Karpas-422 (cell line): ENCODE results near the gene TPCN2. TPM values are rescaled to one million over a fixed set of nuclear protein-coding genes. Genes with fewer than 3 reads are reported as not detected.
A peak's percentile ranks its signal among the peaks of the same experiment; 100 is the strongest.

ENCODE experiments used
- DNase-seq: peaks from one replicate; pipeline ENCODE4 v3.0.0-alpha.2; 2015
- H2AFZ ChIP-seq: fragments of 200-600 bp; sonication (generic); 2 replicates; pipeline ENCODE4 v1.6.1; 2014; ENCODE audit warnings: antibody characterized with exemption, low read length, mixed read lengths
- H3K27ac ChIP-seq: fragments of 200-600 bp; sonication (generic); 2 replicates; pipeline ENCODE4 v1.5.1; 2014; ENCODE audit warnings: mild to moderate bottlenecking, low read length, moderate library complexity
- H3K27me3 ChIP-seq: fragments of 200-600 bp; sonication (generic); 2 replicates; pipeline ENCODE4 v1.6.1; 2014; ENCODE audit warnings: low read length, mixed read lengths
- H3K36me3 ChIP-seq: fragments of 200-600 bp; sonication (generic); 2 replicates; pipeline ENCODE4 v1.6.1; 2014; ENCODE audit warnings: low read length, mixed read lengths; ENCODE audit not compliant: insufficient read depth
- H3K4me1 ChIP-seq: fragments of 200-600 bp; sonication (generic); 2 replicates; pipeline ENCODE4 v1.6.1; 2014; ENCODE audit warnings: mild to moderate bottlenecking, low read length, mixed read lengths
- H3K4me2 ChIP-seq: fragments of 200-600 bp; sonication (generic); 2 replicates; pipeline ENCODE4 v1.6.1; 2014; ENCODE audit warnings: low read length, low read depth, mild to moderate bottlenecking; ENCODE audit not compliant: poor library complexity, severe bottlenecking
- H3K4me3 ChIP-seq: fragments of 200-600 bp; sonication (generic); 2 replicates; pipeline ENCODE4 v1.5.1; 2014; ENCODE audit warnings: mild to moderate bottlenecking, antibody characterized with exemption, low read length, mixed read lengths
- H3K79me2 ChIP-seq: fragments of 200-600 bp; sonication (generic); 2 replicates; pipeline ENCODE4 v1.6.1; 2014; ENCODE audit warnings: mild to moderate bottlenecking, low read length, mixed read lengths
- H3K9ac ChIP-seq: fragments of 200-600 bp; sonication (generic); 2 replicates; pipeline ENCODE4 v1.6.0; 2014; ENCODE audit warnings: low read length
- H3K9me2 ChIP-seq: fragments of 200-600 bp; sonication (generic), shearing (Covaris generic); replicated peaks from 2 replicates; pipeline ENCODE4 v1.6.0; 2014; ENCODE audit warnings: mild to moderate bottlenecking, low read length, moderate library complexity; ENCODE audit not compliant: insufficient read depth
- H3K9me3 ChIP-seq: fragments of 300-700, 200-600 bp; sonication (generic); 2 replicates; pipeline ENCODE4 v1.6.1; 2014; ENCODE audit warnings: low read length, mixed read lengths
- H4K20me1 ChIP-seq: fragments of 200-600 bp; sonication (generic); 2 replicates; pipeline ENCODE4 v1.6.1; 2014; ENCODE audit warnings: mild to moderate bottlenecking, antibody characterized with exemption, low read length, low read depth; ENCODE audit not compliant: insufficient read depth
- total RNA-seq: library from RNA; depleted of rRNA; stranded (reverse); fragments of >200 nt; shearing (Covaris generic); gene quantifications from 2 replicates; pipeline ENCODE4 v1.2.3, GENCODE V29; 2014; ENCODE audit warnings: low replicate concordance

Gene TPCN2
- total RNA-seq, 1 experiment from 2014 or later, result 37.6 TPM

DNA sequence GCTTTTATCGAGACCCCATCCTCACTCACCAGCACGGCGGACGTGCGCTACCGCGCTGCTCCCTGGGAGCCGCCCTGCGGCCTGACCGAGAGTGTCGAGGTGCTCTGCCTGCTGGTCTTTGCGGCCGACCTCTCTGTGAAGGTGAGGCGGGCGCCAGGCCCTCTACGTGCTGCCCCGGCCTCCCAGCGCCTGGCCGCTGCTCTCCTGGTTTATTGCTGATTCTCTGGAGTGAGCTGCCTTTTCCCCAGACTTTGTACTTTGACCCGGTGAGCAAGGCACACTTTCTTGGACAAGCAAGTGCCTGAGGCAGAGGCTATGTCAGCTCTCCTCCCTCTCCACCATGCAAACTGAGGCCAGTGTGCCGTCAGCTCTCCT is 6.5 kb downstream of the TPCN2 start:
- H3K4me2 ChIP-seq, result peak overlapping the region; percentile 86

DNA sequence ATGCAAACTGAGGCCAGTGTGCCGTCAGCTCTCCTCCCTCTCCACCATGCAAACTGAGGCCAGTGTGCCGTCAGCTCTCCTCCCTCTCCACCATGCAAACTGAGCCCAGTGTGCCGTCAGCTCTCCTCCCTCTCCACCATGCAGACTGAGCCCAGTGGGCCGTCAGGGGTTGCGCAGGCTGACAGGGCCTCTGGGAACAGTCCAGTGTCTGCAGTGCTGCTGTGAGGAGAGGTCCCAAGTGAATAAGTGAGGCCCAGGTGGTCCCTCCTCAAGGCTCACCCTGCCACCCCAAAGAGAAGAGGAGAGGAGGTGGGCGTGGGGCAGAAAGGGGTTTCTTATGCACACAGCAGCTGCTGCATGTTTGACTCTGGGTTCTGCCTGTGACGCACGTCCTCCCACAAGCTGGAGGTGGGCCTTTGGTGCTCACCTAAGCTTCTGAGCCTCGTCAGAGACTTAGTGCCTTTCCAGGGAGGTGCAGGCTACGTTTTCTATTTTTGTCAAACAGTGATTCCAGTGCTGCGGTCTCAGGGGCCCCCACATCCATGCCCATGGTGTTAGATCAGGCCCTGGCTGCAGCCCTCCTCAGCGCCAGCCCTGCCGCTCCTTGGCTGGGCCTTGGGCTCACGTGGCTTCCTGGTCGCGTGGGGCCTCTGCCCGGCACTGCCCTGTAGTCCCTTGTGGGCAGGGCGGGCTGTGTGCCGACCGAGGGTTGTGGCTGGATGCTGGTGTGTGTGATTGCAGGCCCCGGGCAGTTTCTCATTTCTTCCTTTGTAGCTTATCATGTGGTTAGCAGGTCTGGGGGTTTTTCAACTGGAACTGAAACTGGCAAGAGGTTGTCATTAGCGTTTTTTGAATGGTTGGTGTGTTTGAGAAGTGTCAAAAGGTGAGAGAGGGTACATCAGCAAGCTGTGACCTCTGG is 7.1 kb downstream of the TPCN2 start:
- Histone ChIP-seq H4K20me1 (peaks cover 37% of the 10 kb centered on the region; the same call in 1 of the 2 replicates), H2AFZ (no peak overlapping the region), H3K27me3 (no peaks in the 10 kb centered on the region), H3K4me2 (peak overlapping the region; percentile 86), H3K36me3 (peaks cover 25% of the 10 kb centered on the region), H3K9me2 (no peaks in the 10 kb centered on the region), H3K4me3 (peak overlapping the region; percentile 59), H3K79me2 (peaks cover 76% of the 10 kb centered on the region), H3K9me3 (no peaks in the 10 kb centered on the region), H3K9ac (peak overlapping the region; percentile 83), H3K27ac (peak overlapping the region; percentile 96), H3K4me1 (peaks cover 83% of the 10 kb centered on the region)
- DNase-seq, result peak; percentile 92

More for the DNA sequence above, 6.5 kb downstream of the TPCN2 start:
- Histone ChIP-seq H3K27me3 (no peaks in the 10 kb centered on the region), H3K79me2 (peaks cover 74% of the 10 kb centered on the region), H3K9me2 (no peaks in the 10 kb centered on the region), H3K9me3 (no peaks in the 10 kb centered on the region), H3K4me3 (peak overlapping the region; percentile 77), H3K27ac (peak overlapping the region; percentile 96), H4K20me1 (peaks cover 31% of the 10 kb centered on the region; the same call in 1 of the 2 replicates), H3K4me1 (peaks cover 83% of the 10 kb centered on the region), H3K9ac (peak overlapping the region; percentile 91), H2AFZ (no peak overlapping the region), H3K36me3 (peaks cover 25% of the 10 kb centered on the region)
- DNase-seq, result peak; percentile 63

- DNase-seq, result no peak
- H3K4me3 ChIP-seq, result no peak overlapping the region
- H3K79me2 ChIP-seq, result peaks cover 82% of the 10 kb centered on the region
- peaks cover 25% of the 10 kb centered on the region for H3K36me3 ChIP-seq
- peaks cover 47% of the 10 kb centered on the region; the same call in 1 of the 2 replicates for H4K20me1 ChIP-seq
- H3K27me3 ChIP-seq, result no peaks in the 10 kb centered on the region
- H3K9ac ChIP-seq, result no peak overlapping the region; the same call in 1 of the 2 replicates
- H3K9me3 ChIP-seq, result no peaks in the 10 kb centered on the region
- no peaks in the 10 kb centered on the region for H3K9me2 ChIP-seq
- H3K27ac ChIP-seq, result peak overlapping the region; percentile 96
- no peak overlapping the region for H3K4me2 ChIP-seq
- H2AFZ ChIP-seq, result no peak overlapping the region
- H3K4me1 ChIP-seq, result peaks cover 75% of the 10 kb centered on the region
Observed at GRCh38 chr11:69057236-69057635, 8.5 kb downstream of the TPCN2 start.

DNA sequence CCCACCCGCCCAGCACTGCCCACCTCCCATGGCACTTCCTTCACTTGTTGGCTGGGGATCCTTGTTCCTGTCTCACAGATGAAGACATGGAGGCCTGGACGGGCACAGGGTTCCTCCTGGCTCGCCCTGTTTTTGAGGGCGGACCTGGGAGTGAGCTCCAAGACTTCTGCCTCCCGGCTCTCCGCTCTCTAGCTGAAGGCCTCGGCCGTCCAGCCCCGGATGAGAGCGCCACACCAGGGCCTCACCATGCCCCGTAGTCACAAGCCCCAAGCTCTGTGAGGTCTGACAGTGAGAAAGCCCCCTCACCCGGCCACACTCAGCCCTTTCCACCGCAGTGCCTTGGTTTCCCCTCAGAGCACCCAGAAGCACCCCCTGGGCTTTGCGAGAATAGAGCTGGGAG is 9.1 kb downstream of the TPCN2 start:
- H3K27ac ChIP-seq, result no peak overlapping the region
- H3K9me2 ChIP-seq, result no peaks in the 10 kb centered on the region
- peaks cover 25% of the 10 kb centered on the region for H3K36me3 ChIP-seq
- H3K27me3 ChIP-seq, result no peaks in the 10 kb centered on the region
- H3K4me2 ChIP-seq, result no peak overlapping the region
- peaks cover 69% of the 10 kb centered on the region for H3K4me1 ChIP-seq
- no peak overlapping the region for H2AFZ ChIP-seq
- no peaks in the 10 kb centered on the region for H3K9me3 ChIP-seq
- peaks cover 86% of the 10 kb centered on the region for H3K79me2 ChIP-seq
- DNase-seq, result no peak
- H3K9ac ChIP-seq, result no peak overlapping the region
- no peak overlapping the region for H3K4me3 ChIP-seq
- peaks cover 52% of the 10 kb centered on the region; the same call in 1 of the 2 replicates for H4K20me1 ChIP-seq

- no peaks in the 10 kb centered on the region for H3K9me3 ChIP-seq
- no peak overlapping the region for H2AFZ ChIP-seq
- no peak overlapping the region for H3K9ac ChIP-seq
- no peak overlapping the region for H3K4me2 ChIP-seq
- peaks cover 60% of the 10 kb centered on the region for H3K4me1 ChIP-seq
- no peaks in the 10 kb centered on the region for H3K27me3 ChIP-seq
- H3K4me3 ChIP-seq, result no peak overlapping the region
- DNase-seq, result no peak
- H3K36me3 ChIP-seq, result peaks cover 25% of the 10 kb centered on the region
- H3K9me2 ChIP-seq, result no peaks in the 10 kb centered on the region
- H3K27ac ChIP-seq, result no peak overlapping the region
- H3K79me2 ChIP-seq, result peaks cover 86% of the 10 kb centered on the region
- H4K20me1 ChIP-seq, result peaks cover 53% of the 10 kb centered on the region; the same call in 1 of the 2 replicates
Observed at GRCh38 chr11:69058511-69059270, 10.0 kb downstream of the TPCN2 start.

DNA sequence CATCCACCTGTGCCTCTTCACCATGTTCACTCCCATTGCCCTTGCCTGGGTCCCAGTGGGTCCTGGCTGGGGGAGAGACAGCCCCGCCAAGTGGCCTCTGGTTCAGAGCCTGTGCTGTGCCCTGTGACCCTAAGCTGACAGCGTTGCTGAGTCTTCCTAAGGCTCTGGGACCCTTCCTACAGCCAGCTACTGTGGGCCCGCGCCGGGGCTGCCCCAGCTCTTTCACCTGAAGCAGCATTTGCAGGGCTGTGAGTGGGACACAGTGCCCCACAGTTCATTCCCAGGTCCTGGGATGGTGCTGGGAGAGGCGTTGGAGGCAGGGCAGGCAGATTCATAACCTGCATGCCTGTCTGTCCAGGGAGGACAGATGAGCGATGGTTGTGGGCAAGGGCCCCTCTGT is 10.7 kb downstream of the TPCN2 start:
- Histone ChIP-seq H3K4me3 (no peak overlapping the region), H4K20me1 (peaks cover 54% of the 10 kb centered on the region; the same call in 1 of the 2 replicates), H3K36me3 (peaks cover 21% of the 10 kb centered on the region), H3K9me2 (no peaks in the 10 kb centered on the region), H3K79me2 (peaks cover 81% of the 10 kb centered on the region), H3K4me1 (peaks cover 53% of the 10 kb centered on the region), H3K4me2 (no peak overlapping the region), H2AFZ (no peak overlapping the region), H3K9ac (peak overlapping the region; percentile 13; the same call in 1 of the 2 replicates), H3K27ac (no peak overlapping the region), H3K9me3 (no peaks in the 10 kb centered on the region), H3K27me3 (no peaks in the 10 kb centered on the region)
- no peak for DNase-seq

DNA sequence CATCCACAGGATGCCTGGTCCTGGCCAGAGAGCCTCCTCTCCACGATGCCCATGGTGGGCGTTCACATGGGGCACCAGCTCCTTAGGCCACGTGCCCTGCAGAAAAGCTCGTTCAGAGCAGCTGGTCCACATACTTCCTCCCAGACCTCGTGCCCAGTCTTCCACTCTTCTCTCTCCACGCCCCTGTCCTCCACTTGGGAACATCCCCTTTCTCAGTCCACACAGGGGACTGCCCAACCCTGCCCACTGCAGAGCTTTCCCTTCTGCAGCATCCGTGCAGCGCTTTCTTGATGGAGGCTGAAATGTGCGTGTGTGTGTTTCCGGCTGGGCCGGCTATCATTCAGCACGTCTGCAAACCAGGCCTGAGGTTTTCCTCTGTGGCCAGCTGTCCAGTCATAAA is 11.3 kb downstream of the TPCN2 start:
- Histone ChIP-seq H3K9me2 (no peaks in the 10 kb centered on the region), H3K9ac (no peak overlapping the region), H3K36me3 (peaks cover 19% of the 10 kb centered on the region), H2AFZ (no peak overlapping the region), H4K20me1 (peaks cover 56% of the 10 kb centered on the region; the same call in 1 of the 2 replicates), H3K9me3 (no peaks in the 10 kb centered on the region), H3K27ac (no peak overlapping the region), H3K4me2 (no peak overlapping the region), H3K27me3 (no peaks in the 10 kb centered on the region), H3K79me2 (peaks cover 81% of the 10 kb centered on the region), H3K4me1 (peaks cover 48% of the 10 kb centered on the region), H3K4me3 (no peak overlapping the region)
- no peak for DNase-seq
